Endometrial microvascular endothelial cells (primary cell): ENCODE results near the gene ARID1A. TPM values are rescaled to one million over a fixed set of nuclear protein-coding genes. Genes with fewer than 3 reads are reported as not detected.
"Not testable (repeated sequence)": the region's sequence is repeated elsewhere in the genome, so short reads cannot be mapped to it uniquely, and the experiment has no call there.

Experiments
- in situ Hi-C: cut with HindIII; loops from 2 replicates; pipeline ENCODE4 v1.10.0; 2017; ENCODE audit warnings: low sequenced_read_pairs, low pct_unique_long_range_greater_than_20kb; ENCODE audit errors: inconsistent ontology term
- total RNA-seq: library from RNA; depleted of rRNA; stranded (reverse); fragments of >200 nt; gene quantifications from one replicate; pipeline ENCODE4 v1.2.3, GENCODE V29; 2015; ENCODE audit errors: inconsistent ontology term

The ARID1A gene
- total RNA-seq = 28.4 TPM

DNA sequence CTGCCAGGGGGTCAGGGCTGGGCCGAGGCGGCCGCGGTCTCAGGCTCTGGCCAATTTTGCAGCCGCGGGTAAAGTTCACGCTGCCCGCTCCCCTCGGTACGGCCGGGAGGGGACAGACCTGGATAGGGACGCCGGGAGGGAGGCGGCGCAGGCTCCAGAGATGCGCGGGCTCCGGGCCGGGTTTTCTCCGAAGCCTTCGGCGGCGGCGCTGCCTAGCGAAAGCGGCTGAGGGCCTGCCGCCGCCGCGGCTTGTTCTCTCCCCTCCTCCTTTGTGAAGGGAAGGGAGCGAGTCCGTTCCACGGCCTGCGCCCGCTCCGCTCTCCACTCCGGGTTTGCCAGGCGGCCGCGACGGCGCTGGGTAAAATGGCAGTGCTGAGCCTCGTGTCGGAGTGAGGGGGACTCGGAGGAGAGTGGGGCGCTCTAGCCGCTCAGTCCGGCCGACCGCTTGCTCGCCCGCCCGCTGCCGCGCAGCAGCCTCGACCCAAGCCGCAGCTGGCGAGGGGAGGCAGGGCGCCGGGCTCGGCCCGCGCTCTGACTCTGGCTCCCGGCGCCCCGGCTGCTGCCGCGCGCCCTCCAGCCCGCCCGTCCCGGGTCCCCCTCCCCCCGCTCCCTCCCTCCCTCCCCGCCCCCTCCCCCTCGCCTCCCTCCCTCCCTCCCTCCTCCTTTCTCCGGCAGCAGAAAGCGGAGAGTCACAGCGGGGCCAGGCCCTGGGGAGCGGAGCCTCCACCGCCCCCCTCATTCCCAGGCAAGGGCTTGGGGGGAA is at the start of gene ARID1A:
TSS of gene ARID1A (plus strand) at position 660 of the 763 bp plus-strand sequence. CDS start 389 bp downstream, outside the sequence.
- in situ Hi-C loops = no loop called here

DNA sequence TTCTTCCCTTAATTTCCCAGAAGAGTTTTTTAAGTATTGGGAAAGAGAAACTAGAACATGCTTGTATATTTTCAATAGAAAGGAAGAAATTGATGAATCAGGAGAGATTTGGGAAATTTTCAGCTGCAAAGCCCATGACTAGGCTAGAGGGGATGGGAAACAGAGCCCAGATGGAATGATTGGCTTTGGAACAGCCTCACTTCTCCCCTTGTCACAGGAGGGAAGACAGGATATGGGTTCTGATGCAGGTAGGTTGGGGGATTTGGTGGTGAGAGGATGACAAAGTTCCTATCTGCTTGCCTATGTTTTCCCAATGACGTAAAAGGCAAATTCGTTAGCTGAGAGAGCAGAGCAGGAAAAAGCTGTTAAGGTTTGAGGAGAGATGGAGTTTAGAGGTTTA is 31.0 kb upstream of the ARID1A start:
- in situ Hi-C loops = no loop called here

DNA sequence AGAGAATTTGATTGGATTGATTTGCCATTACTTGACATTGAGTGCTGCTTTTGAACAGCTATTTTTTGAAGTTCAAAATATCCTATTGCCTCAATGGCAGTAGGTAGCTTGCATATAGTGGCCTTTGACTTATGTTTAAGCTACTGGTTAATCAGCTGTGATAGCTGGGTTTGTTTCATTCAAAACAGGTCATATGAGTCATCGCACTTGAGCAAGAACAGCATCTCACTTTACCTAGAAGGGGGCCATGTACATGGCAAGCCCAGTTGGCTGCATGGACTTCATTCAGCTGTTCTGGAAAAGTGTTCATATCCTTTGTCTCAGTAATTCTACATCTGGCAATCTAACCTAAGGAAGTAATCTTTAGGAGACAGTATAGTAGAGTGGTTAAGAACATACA is 29.0 kb upstream of the ARID1A start:
- in situ Hi-C loops = no loop called here

DNA sequence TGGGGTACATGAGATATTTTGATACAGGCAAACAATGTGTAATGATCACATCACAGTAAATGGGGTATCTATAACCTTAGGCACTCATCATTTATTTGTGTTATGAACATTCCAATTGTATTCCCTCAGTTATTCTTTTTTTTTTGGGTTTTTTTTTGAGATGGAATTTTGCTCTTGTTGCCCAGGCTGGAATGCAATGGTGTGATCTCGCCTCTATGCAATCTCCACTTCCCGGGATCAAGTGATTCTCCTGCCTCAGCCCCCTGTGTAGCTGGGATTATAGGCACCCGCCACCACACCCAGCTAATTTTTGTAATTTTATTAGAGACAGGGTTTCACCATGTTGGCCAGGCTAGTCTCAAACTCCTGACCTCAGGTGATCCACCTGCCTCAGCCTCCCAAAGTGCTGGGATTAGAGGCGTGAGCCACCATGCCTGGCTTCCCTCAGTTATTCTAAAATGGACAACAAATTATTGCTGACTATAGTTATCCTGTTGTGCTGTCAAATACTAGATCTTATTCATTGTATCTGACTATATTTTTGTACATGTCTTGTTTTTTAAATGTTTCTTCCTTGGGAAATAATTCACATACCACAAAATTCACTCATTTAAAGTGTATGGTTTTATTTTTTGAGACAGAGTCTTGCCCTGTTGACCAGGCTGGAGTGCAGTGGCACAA is 27.6 kb upstream of the ARID1A start:
- in situ Hi-C loops = not testable (repeated sequence)

DNA sequence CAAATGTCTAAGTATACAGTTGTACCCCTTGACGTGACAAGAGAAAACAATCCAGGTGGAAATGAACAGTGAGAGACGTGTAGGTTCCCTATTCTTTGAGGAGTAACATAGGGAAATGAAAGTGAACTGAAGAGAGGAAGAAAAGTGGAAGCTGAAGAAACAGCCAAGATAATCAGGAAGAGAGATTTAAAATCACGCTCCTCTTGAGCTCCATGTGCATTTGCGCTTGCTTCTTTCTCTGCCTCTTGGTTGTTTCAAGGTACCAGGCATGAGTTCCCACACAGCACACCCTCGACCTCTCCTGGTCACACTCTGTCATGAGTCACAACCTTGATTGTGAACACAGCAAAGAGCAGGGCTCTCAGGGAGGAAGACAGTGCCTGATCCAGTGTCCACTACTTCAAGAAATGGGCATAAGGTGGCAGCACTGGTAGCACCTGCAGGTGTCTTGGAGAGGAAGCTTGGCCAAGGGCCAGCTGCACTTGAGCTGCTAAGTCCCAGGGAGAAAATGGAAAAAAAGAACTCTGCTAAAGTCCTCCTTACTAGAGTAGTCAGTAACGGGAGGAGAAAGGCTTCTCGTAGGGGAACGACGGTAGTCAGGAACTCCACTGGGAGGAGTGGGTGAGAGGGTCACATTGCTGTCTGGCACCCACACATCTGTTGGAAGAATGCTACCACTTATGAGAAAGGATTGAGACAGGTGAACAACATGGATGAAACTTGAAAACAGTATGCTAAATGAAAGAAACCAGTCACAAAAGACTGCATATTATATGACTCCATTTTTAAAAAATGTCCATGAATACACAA is 18.3 kb upstream of the ARID1A start:
- in situ Hi-C loops = no loop called here

DNA sequence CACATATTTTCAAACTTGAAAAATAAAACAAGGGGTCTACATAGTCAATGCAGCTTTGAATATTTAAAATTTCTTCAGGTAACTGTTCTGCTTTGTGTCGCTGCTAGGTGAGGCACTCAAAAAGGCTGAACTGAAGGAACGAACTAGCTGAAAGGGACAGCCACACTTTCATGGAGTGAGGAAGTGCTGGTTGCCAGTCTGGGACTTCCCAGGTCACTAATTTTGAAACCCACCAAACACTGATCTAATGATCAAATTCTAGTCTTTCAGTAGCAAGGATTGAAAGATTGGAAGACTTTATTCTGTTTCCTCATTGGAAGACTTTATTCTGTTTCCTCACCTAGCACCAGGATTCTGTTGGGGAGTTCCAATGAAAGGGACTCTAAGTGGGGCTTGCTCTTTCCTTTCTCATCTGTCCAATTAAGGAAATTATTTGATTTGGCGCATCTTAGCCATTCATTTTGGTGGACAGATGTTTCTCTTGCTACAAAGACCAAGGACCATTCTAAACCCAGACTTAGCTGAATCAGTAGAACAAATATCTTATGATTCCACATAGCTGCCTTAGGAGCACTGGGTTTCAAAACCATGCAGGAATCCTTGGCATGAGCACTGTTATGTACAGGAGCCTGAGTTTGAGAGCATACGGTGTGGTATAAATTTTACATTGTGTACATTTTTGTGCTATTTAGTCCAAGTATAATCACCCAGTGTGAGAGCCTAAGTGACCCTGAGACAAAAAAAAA is 10.9 kb upstream of the ARID1A start:
- in situ Hi-C loops = no loop called here

DNA sequence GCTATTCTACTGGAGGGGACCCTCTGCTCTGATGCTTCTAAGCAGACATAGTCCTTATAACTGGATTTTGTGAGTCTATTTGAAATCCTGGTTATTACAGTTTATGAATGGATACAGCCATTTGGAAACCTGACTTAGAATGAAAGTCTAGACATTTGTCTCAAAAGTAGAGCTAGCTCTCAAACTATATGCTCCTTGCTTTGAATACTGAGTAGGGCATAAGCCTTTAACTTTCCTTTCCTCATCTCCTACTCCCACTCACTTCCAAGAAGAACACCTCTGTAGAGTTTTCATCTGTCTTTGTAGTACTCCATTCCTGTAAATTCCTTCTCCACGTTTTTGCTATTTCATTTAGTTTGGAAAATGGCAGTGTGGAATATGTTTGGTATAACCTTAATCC is 9.0 kb upstream of the ARID1A start:
- in situ Hi-C loops = no loop called here

DNA sequence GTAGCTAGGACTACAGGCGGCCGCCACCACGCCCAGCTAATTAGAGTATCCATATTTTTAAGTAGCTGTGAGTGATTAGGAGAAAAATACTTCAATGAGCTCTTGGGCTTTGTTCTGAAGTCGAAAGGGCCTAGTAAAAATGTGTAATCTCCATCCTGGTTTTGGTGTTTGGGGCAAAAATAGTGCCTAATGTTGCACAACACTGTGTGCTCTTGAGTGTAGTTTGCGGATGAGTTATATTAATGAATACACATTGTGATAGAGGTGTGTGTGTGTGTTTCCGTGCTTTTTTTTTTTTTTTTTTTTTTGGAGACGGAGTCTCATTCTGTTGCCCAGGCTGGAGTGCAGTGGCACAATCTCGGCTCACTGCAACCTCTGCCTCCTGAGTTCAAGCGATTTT is 6.3 kb upstream of the ARID1A start:
- in situ Hi-C loops = no loop called here

DNA sequence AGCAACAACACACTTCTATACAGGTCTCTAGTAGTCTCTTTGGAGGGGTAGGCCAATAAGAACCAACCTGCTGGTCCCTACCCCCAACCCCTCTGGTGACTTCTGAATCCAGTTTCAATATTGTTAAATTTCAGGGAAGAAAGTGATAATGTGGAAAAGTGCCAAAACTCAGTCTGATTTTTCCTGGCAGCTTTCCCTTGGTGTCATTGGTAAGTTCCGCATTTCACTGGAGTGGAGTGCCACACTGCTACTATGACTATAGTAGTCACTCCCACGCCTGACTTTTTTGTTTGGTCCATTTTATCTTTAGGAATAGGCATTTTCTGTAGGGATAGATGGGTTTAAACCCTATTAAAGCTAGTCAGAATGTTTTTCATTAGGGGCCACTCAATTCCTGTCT is 5.7 kb upstream of the ARID1A start:
- in situ Hi-C loops = no loop called here

DNA sequence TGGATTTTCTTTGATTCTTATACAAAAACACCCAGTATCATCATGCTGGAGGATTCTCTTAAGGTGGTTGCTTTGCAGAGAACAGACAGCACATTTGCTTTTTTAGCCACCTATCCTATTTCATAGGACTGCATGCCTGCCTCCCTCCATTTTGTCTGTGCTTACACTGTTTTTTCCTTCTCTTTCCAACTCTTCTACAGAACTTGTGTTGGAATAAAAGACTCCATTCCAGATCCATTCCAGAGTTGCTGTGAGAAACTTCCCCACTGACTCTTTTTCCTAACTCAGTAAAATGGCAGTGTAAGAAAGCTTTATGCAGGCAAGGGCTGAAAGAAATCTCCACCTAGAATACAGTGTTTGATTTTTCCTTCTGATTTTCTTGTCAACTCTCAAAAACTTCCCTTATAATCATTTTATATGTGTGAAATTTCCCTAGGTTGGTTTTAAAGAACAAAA is 5.2 kb upstream of the ARID1A start:
- in situ Hi-C loops = no loop called here

DNA sequence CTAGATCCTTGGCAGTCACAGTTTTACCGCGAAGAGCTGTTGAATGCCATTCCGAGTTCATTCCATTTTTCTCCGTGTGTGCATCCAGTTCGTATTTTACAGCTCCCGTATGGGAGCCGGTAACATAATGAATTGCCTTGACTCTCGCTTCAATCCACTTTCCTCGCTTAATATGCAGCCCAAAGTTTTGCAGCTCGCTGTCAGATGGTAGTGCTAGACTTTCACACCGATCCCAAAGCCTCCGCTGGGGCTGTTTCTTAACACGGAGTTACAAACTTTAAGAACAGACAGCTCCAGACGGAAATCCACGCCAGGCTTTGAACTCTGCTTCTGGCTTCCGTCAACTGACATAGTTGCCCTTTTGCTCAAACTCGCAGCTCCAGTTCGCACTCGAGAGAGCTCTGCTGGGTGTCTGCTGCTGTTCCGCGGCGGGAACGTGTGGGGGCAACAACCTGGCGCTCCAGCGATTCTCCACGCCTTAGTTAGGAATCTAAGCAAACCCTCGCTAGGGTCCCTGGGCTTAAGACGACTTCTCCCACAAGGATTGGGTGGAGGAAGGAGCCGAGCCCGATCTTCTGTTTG is 3.5 kb upstream of the ARID1A start:
- in situ Hi-C loops = no loop called here

DNA sequence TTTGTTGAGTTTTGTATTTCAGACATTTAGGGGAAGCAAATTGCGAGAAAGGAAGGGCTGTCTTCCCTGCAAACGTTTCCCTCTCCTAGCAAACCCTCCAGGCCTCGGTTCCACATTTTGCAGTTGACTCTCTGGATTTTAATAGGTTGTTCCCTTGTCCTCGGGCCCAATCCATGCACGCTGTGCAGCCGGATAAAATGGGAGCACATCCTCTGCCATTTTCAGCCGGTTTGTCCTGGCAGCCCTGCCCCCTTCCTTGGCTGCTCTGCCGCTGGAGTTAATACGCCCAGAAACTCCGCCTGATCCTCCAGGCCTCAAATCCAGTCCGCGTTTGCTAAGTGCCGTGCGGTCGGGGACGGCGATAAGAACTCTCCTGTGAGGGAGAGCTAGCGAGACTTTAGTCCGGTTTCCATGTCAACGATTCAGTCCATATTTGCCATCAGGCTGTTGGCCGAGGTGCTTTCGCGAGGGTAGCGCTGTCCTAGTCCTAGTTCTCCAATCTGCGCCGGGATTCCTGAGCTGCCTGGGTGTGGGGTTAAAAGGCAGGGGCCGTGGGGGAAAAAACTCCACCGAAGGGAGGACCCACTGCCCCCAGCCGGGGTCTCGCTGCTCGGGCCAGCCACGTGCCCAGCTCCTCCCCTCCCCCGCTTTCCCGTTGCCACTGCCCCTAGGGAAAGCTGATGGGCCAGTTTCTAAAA is 2.9 kb upstream of the ARID1A start:
- in situ Hi-C loops = no loop called here

DNA sequence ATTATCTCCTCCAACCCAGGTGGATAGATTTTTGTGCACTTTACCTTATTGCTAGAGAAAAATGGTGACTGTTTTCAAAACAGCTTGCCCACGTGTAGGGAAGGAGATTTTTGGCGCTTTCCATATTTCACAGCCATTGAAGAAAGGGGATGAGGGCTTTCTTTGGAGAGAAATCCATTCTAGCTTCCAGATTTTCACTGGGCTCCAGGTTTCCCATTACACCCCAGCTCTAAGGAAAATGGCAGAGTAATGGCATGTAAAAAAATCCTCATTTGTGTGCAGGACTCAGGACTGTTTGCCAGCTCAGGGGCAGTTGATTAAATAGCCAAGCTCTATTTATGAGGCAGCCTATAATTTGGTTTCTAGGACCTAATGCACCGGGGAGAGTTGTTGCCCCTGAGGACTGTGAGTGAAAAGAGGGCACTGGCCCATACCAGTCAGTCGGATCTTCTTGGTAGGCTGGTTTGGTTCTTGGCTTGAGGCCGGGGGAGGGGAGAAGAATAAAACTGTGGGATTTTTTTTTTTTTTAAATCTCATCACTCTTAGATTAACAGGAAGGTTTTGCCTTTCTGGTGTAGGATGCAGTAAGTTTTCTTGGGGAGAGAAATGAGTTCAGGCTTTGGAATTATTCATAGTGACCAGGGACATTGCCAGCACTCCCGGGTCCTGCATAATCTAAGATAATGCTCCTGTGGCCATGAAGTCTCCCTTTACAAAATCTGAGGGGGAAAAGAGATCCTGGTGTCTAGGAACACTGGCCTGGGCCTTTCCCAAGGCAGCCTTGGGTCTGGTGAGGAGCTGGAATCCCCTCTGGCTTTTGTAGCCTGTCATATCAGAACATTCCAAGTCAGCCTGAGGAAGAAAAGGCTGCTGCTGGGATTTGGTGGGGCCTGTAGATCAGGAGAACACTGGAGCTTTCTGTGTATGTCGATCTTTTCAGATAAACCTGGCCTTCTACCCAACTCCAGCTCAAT is 1.9 kb upstream of the ARID1A start:
- in situ Hi-C loops = no loop called here

DNA sequence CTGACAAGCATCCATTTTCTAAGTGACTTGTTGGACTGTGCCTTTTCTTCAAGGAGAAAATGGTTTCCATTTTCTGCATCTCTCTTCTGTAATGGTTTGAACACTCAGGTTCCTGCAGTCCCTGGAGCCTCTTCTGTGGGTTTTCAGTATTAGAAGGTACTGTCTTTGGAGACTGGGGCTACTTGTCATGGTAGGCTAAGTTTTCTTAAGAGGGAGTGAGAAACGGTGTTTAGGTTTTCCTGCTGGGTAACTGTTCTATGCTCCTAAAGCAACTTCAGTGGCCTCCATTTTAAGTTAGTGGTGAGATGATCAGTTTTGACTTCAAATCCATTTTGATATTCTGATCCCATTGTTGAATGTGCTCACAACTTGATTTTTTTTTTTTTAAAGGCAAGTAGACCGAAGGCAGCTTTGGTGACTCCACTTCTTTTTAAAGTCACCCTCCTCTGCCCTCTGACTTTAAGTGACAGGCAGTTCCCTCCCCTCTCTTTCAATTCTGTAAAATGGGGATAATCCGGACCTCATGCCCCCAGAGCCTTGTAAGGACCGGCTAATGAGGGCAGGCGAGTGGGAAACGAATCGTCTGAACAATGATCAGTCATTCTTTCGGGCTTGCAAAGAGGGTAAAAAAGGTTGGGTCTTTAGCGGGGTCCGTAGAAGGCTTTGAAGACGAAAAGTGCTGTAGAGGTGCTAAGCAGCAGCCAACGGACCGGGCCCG is 1.0 kb upstream of the ARID1A start:
- in situ Hi-C loops = no loop called here

DNA sequence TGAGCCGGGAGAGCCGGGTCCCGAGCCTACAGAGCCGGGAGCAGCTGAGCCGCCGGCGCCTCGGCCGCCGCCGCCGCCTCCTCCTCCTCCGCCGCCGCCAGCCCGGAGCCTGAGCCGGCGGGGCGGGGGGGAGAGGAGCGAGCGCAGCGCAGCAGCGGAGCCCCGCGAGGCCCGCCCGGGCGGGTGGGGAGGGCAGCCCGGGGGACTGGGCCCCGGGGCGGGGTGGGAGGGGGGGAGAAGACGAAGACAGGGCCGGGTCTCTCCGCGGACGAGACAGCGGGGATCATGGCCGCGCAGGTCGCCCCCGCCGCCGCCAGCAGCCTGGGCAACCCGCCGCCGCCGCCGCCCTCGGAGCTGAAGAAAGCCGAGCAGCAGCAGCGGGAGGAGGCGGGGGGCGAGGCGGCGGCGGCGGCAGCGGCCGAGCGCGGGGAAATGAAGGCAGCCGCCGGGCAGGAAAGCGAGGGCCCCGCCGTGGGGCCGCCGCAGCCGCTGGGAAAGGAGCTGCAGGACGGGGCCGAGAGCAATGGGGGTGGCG is 371 bp downstream of the ARID1A start:
- in situ Hi-C loops = no loop called here
